Hematopoietic multipotent progenitor cell treated with erythropoietin and hydrocortisone succinate and interleukin-3 and kit ligand, for 15 days (in vitro differentiated cells): ENCODE results near the gene MTA1.

Source experiments
- DNase-seq: peaks from one replicate; pipeline ENCODE4 v3.0.0-alpha.2; 2015; ENCODE audit warnings: low spot score

Gene MTA1

GRCh38 chr14:105487986-105488777 is 68.6 kb downstream of the MTA1 start:
- no peak for DNase-seq

- DNase-seq, result no peak
Observed at GRCh38 chr14:105488781-105489541, 69.3 kb downstream of the MTA1 start.

DNA sequence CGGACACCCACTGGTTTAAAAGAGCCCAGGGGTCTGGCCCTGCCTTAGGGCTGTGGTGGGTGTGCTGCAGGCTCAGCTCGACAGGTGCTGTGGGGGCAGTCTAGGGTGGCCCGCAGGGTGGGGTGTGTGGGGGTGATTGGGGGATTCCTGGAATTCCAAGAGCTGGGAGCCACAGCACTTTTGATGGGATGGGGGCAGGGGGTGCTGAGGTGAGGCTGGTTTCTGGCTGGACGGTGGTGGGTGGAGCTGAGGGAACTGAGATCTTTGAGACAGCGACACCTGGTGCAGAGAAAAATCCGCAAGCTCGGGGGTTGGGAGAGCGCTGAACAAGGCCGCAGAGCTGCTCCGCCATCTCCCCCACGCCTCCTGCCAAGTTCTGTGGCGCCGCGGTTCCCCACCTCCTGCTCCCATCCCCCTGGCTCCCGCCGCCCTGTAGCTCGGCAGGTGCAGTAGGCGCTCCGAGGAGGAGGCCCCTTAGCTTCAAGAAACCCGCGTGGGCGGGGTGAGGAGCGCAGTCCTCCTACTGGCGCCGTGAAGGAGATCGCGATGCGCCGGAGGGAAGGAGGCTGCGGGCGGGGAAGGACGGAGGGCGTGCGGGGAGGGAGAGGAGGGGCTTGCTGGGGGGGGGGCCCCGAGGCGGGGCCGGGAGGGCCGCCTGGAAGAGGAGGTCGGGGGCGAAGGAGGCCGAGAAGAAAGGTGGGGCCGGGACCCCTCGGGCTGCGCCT is 70.1 kb downstream of the MTA1 start:
- DNase-seq, result peak; percentile 80

- DNase-seq, result no peak
Observed at GRCh38 chr14:105490267-105490571, 70.6 kb downstream of the MTA1 start.

DNA sequence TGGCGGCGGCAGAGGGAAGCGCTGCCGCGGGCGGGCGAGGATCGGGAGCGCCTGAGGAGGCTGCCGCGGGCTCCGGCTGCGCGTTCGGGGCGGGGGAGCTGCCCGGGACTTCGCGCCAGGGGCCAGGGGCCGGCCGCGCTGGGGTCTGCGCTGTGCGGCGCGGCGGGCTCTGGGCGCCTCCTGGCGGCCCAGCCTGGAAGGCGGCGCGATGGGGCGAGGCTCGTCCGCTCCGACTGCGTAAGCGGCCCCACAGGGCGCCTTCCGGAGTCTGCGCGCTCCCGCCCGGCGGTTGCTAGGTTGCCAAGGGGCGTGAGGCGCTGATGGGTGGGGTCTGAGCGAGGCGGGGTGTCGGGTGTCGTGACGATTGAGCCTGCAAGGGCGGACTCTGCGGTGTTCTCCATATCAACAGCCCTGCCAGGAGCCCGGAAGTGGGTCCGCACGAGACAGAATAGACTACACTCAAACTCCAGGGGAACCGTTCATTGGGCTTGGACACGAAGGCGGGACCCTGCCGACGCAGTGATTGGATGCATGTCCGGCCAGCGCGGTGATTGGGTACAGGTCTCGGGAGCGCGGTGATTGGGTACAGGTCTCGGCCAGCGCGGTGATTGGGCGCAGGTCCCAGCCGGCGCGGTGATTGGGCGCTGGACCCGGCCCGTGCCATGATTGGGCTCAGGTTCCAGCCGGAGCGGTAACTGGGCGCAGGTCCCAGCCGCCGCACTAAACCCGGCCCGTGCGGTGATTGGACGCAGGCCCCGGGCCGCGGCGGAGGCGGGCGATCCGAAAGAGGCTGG is 71.1 kb downstream of the MTA1 start, which contains the start of gene TEDC1:
Gene TEDC1, plus strand, starts transcription at position 675 of the 794 bp plus-strand sequence. CDS start 130 bp downstream, outside the sequence.
- DNase-seq, result peak; percentile 99

GRCh38 chr14:105491366-105491973 is 71.8 kb downstream of the MTA1 start:
- DNase-seq, result peak; percentile 90

DNA sequence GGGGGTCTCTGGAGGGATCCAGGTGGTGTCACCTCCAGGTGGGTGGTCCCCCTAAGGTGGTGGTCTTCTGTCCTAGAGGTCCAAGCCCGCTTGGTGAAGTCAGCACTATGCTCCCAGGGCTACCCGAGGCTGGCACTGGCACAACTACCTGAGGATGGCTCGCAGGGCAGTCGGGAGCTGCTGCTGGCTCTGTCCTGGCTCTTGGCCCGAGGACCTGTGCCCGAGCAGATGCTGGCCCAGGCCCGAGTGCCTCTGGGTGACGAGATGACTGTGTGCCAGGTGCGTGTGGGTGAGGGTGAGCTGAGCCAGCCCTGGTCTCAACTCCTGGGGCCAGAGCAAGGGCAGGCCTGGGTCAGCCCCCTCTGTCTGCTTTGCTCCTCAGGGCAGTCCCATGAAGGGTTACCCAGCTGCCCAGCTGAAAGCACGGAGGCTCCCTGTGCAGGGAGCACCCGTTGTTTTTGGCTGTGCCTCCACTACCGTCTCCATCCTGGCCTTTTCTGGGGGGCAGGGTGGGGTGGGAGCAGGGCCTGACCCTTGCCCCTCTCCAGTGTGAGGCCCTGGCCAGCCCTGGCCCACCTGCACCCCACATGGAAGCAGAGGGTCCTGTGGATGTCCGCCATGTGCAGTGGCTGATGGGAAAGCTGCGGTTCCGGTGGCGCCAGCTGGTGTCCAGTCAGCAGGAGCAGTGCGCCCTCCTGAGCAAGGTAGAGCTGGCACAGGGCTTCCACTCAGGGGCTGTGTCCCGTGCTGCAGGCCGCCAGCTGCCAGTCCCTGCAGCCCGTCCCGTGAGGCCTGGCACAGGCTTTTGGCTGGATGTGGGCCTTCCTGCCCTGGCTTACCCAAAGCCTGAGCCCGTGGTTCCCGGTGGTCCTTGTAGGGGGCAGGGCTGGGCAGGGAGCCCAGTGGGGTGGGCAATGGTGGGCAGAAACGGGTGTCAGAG is 72.7 kb downstream of the MTA1 start:
- DNase-seq, result no peak

DNA sequence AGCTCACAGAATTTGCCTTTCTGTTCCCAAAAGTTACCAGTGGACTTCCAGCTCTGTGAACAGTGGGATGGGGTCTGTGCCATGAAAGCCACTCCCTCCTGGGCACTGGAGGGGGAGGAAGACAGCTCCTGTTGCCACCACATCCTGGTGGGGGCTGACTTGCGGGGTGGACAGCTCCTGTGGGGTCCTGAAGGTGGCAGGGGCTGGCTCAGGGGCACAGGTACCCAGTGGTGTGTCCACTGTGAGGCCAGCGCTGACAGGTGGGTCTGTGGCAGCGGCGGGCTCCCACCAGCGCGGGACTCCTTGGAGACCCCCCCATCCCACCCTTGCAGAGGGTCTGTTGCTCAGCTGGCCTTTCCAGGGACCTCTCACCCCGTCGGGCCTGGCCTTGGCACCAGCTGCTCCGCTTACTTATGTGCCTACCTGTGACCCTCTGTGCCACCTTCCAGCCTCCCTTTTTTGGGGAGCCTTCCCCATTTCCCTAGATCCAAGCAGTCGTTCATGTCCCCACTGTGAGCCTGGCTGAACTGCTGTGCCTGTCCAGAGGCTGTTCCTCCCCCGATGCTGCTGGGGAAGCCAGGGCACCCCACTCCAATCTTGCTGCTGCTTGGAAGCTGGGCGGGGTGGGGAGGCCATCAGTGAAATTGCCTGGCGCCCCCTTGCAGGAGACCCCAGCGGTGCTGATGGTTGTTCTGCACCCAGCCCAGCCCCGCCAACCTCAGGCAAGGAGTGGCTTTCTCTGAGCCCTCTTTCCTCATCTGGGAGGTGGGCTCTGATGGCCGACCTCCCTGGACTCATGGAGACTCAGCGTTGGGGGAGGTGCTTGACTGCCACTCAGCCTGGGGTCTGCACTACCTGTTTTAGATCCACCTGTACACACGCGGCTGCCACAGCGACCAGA is 73.6 kb downstream of the MTA1 start:
- DNase-seq, result no peak

DNA sequence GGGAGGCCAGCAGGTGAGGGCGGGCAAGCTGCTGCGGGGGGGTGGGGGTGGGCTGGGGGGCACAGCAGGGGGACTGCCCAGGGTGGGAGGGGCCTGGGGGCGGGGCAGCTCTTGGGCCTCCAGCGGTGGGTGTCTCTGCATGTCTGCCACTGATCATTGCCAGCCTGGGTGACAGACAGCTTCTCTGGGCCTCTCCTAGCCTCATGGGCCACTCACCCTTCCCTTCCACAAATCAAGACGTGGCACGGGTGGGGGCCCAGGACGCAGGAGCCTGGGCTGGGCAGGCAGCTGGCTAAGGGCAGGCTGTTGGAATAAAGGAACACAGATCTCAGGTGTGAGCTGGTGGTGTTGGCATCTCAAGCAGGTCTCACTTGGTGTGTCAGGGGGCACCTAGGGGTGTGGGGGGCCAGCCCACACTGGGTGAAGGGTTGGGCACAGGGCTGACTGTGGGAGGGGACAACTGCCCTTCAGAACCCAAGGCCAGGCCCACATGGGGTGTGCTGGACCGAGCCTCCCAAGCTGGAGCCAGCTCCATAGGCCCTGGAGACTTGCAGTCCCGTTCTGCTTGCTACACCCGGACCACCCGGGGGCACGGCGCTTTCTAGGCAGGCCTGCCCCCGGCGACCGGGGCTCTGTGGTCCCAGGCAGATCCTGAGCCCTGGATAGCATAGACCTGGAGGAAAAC is 74.4 kb downstream of the MTA1 start:
- DNase-seq, result no peak

DNA sequence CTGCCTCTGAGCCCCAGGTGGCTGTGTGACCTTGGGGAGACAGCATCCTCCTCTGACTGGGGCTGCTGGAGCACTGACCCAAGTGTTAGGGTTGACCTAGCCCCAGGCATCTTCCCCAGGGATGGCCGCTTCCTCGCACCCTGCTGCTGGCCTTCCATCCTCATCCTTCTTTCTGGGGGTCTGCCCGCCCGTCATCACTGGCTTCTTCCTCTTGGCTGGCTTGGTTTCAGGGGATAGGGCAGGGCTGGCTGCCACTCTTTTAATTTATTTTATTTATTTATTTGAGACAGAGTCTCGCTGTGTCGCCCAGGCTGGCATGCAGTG is 74.9 kb downstream of the MTA1 start:
- no peak for DNase-seq

- DNase-seq, result no peak
Observed at GRCh38 chr14:105495101-105495989, 75.7 kb downstream of the MTA1 start.

GRCh38 chr14:105495990-105496830 is 76.6 kb downstream of the MTA1 start:
- no peak for DNase-seq

DNA sequence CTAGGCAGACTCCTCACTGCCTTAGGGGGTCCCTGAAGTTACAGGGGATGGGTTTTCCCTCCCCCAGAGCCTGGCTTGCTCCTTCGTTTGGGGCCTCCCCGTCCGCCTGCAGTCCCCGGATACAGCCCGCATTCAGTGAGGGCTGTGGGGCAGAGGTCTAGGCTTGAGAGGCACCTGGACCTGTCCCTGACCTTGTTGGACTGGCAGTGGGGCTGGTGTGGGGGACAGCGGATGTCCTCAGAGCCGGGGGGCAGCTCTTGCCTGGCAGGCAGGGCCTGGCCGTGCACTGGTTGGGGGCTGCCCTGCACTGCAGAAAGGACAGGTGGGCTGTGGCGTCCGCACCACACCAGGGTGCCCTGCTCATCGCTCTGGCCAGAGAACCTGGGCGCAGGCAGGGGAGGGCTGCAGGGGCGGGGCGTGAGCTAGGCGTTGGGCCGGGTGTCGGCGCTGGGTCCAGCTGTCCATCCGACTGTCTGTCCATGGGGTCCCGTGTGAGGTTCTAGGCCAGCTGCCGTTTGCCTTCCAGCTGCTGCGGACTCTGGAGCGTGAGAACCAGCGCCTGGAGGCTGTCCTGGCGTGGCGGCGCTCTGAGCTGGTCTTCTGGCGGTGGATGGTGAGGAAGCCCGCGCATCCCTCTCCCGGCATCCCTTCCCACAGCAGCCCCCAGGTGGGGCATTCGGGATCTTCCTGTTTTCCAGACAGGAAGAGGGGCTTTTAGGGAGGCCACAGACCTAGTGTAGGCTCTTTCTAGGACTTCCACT is 77.4 kb downstream of the MTA1 start:
- no peak for DNase-seq

GRCh38 chr14:105497671-105498429 is 78.2 kb downstream of the MTA1 start:
- no peak for DNase-seq
